GM10847 (cell line): Measurements from ENCODE around the gene HK1.

Experiments used
- POLR2A ChIP-seq: IDR thresholded peaks from 2 replicates; pipeline ENCODE4 v1.6.1; 2011; ENCODE audit not compliant: insufficient read length; ENCODE audit errors: extremely low read depth

Gene HK1

DNA sequence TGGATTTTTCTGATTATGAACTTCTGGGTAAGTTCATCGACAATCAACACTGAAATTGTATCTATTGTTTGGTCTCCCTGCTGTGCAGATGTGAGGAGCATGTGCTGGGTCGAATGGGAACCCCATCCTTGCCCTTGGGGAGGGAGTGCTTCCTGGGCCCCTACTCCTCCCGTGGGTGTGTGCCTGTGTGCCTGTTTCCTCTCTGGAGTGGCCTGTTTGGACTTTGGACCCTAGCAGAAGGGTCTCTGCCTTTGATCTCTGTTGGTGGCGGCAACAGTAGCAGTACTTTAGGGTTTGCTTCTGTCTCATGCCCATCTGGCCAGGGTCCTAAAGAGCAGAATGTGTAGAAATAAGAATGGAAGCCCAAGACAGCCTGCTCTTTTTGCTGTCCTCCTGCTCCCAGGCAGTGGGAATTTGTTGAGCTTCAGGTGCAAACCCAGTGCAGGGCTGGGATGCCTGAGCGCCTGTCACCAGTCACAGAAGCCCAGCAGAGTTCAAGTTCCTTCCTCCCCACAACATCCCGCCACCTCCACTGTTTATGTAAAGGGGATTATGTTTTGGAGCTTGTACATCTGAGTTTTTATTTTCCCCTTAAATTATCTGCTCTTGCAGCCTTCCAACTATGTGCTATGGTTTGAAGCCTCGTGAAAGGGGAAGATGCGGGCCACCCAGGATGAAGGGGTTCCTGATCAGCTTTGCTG is 139.9 kb downstream of the HK1 start:
- TF ChIP-seq POLR2A = no peak

GRCh38 chr10:69419096-69419743 is 140.9 kb downstream of the HK1 start:
- no peak for TF ChIP-seq POLR2A

DNA sequence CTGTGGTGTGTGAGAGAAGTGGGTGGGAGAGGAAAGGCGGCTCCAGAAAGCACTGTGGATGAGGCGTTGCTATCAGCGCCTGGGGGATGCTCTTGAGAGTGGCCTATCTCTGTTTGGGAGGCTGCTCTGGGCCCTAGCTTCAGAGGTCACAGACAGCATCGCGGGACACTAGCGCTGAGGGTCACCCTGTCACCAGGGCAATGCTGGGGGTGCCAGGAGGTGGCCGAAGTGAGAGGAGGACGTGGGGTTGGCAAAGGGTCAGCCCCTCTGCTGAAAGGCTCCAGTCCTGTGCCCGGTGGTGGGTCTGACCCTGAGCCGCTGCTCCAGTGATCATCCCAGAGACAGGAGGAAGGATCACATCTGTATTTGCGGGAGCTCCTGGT is 141.4 kb downstream of the HK1 start:
- TF ChIP-seq POLR2A = no peak

- TF ChIP-seq POLR2A = no peak
Measured at GRCh38 chr10:69421611-69422308, 143.5 kb downstream of the HK1 start.

DNA sequence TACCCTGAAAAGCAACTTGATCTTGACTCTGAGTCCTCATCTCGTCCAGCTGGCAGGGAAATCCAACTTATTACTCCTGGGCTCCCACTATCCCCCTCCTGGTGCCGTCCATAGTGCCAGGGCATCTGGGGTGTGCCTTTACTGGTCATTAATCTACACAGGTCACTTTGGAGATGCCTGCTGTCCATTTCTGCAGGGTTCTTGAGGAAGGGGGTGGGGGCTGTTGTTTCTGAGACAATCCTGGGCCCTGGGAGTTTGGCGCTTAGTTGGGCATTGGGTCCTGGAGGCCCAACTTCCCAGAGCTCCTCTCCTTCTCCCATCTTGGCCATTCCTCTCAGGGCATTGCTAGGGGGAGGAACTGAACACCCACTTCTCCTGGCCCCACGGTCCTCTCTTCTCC is 144.4 kb downstream of the HK1 start:
- no peak for TF ChIP-seq POLR2A

GRCh38 chr10:69425041-69425440 is 146.7 kb downstream of the HK1 start:
- TF ChIP-seq POLR2A = no peak

DNA sequence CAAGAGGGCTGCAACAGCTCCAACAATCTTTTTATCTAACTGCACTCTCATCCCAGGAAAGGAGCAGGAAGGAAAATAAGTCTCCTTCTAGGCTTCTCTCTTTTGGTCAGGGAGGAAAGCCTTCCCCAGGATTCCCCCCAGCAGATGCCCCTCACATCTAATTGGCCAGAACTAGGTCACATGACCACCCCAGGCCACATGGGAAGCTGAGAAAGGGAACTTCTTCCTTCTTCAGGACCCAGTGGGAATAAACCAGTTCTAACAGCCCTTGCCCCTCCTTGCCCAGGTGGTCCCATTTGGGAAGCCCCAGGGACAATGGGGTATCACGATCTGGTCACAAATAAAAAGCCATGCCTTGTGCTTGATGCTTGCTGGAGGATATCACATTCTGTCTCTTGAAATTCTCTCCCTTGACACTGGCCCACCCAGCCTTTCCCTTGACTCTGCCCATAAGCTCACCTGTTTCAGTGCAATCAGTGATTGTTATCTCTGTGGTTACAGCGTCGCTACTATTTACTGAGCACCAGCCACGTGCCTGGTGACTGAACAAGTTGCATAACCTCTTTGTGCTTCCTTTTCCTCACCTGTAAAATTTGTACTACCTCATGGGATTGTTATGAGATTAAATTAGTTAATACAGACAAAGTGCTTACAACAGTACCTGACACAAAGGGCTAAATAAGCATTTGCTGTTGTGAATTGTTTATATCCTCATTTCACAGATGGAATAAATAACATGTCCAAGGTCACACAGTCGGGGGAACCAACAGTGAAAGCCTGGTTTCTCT is 147.4 kb downstream of the HK1 start:
- no peak for TF ChIP-seq POLR2A

DNA sequence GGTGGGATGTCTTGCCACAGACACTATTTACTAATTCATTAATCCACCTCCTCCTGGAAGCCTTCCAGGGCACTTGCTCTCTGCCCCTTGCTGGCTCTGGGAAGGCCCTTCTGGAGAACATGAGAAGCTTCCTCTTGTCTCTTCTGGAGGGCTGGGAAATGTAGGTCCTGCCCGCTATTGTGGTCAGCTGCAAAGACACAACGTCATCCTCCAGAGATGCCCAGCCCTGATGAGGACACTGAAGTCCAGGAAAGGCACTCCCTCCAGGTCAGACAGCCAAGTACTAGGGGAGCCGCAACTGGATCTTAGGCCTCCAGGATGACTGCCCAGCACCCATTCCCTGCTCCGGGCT is 148.1 kb downstream of the HK1 start:
- no peak for TF ChIP-seq POLR2A

- no peak for TF ChIP-seq POLR2A
Measured at GRCh38 chr10:69428165-69428564, 149.9 kb downstream of the HK1 start.

- TF ChIP-seq POLR2A = no peak
Measured at GRCh38 chr10:69434169-69434568, 155.9 kb downstream of the HK1 start.

- no peak for TF ChIP-seq POLR2A
Measured at GRCh38 chr10:69434926-69435325, 156.6 kb downstream of the HK1 start.

GRCh38 chr10:69435966-69436520 is 157.7 kb downstream of the HK1 start:
- TF ChIP-seq POLR2A = no peak

DNA sequence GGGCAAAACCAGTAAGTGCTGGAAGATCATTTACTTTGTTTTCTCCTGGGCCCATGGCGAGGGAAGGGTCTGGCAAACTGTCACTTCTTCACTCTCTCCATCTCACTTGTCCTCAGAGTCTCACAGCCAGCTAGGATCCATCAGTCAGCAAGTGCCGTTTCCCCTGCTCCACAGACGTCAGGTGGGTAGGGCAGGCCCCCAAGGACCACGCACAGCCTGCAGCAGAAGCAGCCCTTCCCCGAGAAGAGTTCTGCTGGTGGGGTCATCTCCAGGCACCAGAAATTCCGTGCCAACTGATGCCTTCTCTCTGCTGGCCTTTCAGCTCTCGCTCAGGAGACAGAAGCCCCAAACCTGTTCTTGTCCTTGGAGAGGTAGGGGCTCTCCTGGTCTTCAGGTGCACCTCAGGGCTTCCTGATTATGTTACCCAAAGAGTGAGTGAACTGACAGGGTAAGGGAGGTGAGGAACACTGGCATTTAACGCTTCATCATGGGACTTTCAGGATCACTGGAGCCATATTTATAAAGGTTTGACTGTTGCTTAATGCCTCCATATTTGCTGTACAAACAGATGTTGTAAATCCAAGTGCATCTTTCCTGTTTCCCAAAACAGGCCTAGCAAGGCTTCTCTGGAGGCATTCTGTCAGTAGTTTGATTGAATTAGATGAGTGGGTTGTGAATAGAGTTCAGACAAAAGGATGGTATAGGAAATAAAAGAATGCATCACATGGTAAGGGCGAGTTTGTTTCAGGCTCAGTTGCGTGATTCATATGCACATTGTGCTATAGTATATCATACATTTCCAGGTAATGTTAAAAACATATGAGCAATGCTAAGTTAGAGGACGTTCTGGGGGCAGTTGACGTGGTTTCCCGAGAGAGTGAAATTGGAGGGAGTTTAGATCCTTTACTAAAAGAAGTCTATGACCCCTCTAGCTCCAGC is 159.3 kb downstream of the HK1 start:
- TF ChIP-seq POLR2A = no peak
